ENCODE results near the gene CSMD2. TPM values are rescaled to one million over a fixed set of nuclear protein-coding genes. Genes with fewer than 3 reads are reported as not detected.

The CSMD2 gene
- total RNA-seq, 1 donor from 2014 or later, result 0.55 TPM

DNA sequence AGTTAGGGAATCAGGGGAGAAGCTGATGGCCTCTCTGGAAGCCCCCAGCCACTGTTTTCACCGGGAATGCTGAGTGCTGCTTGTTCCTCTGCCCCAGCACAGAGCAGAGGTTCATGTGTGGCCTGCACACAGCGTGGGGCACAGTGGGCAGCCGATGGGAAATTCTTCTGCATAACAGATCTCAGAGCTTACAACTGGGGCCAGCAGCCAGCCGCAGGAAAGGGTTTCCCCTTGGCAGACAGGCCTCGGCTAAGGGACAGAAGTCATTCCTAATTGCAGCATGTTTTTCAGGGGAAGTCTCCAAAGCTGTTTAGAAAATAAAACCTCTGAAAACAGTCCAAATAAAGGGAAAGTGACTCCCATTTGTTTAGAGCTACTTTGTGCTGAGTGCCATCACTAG lies 278.5 kb downstream of the CSMD2 start:
- Mint-ChIP-seq H3K4me3 (ENCODE audit: unreplicated experiment) (no peak overlapping the region), H3K27ac (ENCODE audit: unreplicated experiment) (no peak overlapping the region), H3K36me3 (ENCODE audit: low read depth) (no peaks in the 10 kb centered on the region), H3K27me3 (ENCODE audit: low read depth) (peaks cover 3% of the 10 kb centered on the region), H3K4me1 (ENCODE audit: low read depth) (no peaks in the 10 kb centered on the region), H3K9me3 (ENCODE audit: low read depth) (peaks cover 2% of the 10 kb centered on the region)
- no peak for DNase-seq (ENCODE audit: low spot score)
- TF ChIP-seq, protein P1, sequence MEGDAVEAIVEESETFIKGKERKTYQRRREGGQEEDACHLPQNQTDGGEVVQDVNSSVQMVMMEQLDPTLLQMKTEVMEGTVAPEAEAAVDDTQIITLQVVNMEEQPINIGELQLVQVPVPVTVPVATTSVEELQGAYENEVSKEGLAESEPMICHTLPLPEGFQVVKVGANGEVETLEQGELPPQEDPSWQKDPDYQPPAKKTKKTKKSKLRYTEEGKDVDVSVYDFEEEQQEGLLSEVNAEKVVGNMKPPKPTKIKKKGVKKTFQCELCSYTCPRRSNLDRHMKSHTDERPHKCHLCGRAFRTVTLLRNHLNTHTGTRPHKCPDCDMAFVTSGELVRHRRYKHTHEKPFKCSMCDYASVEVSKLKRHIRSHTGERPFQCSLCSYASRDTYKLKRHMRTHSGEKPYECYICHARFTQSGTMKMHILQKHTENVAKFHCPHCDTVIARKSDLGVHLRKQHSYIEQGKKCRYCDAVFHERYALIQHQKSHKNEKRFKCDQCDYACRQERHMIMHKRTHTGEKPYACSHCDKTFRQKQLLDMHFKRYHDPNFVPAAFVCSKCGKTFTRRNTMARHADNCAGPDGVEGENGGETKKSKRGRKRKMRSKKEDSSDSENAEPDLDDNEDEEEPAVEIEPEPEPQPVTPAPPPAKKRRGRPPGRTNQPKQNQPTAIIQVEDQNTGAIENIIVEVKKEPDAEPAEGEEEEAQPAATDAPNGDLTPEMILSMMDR (IDR thresholded peaks at IDR 0.05), result no peak

DNA sequence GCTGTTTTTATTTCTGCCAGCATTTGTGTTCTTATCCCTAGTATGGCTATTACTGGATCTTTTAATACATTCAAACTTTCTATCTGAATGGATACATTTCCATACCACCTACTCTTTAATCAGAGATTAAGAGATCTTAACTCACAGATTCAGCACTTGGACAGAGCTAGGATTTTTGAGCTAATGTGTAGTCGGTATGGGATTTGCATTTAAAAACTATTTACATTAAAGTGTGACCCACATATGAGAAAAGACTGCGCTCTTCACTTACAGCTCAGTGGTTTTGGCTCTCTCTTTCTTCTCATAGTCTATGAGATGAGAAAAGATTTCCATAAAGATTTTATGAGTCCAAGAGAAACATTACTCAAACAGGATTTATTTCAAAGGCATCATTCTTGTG lies 284.7 kb downstream of the CSMD2 start:
- no peaks in the 10 kb centered on the region for H3K9me3 Mint-ChIP-seq (ENCODE audit: low read depth)
- no peaks in the 10 kb centered on the region for H3K36me3 Mint-ChIP-seq (ENCODE audit: low read depth)
- H3K4me3 Mint-ChIP-seq (ENCODE audit: unreplicated experiment), result no peak overlapping the region
- no peaks in the 10 kb centered on the region for H3K4me1 Mint-ChIP-seq (ENCODE audit: low read depth)
- H3K27me3 Mint-ChIP-seq (ENCODE audit: low read depth), result no peaks in the 10 kb centered on the region
- no peak for DNase-seq (ENCODE audit: low spot score)
- TF ChIP-seq, protein P1 (IDR thresholded peaks at IDR 0.05), result no peak
- no peak overlapping the region for H3K27ac Mint-ChIP-seq (ENCODE audit: unreplicated experiment)

DNA sequence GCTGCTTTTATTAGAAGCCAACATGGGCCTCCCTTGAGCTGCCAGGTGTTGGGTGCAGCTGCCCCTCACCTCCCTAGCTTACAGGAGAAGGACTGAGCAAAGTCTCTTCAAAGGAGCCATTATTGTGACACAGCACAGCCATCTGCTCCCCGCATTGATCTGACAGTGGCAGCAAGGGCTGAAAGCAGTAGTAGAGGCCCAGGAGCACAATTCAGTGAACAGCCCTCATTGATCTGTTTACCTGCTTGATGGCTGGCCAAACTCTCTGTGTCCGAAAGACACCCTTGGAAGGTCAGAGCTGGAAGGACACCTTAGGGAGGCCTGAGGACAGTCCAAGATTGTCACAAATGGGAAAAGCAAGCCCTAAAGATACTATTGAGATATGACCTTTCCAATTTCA lies 286.6 kb downstream of the CSMD2 start:
- Mint-ChIP-seq H3K4me3 (ENCODE audit: unreplicated experiment) (no peak overlapping the region), H3K27me3 (ENCODE audit: low read depth) (no peaks in the 10 kb centered on the region), H3K27ac (ENCODE audit: unreplicated experiment) (no peak overlapping the region), H3K4me1 (ENCODE audit: low read depth) (no peaks in the 10 kb centered on the region), H3K9me3 (ENCODE audit: low read depth) (peaks cover 6% of the 10 kb centered on the region), H3K36me3 (ENCODE audit: low read depth) (no peaks in the 10 kb centered on the region)
- TF ChIP-seq, protein P1 (IDR thresholded peaks at IDR 0.05), result no peak
- no peak for DNase-seq (ENCODE audit: low spot score)

DNA sequence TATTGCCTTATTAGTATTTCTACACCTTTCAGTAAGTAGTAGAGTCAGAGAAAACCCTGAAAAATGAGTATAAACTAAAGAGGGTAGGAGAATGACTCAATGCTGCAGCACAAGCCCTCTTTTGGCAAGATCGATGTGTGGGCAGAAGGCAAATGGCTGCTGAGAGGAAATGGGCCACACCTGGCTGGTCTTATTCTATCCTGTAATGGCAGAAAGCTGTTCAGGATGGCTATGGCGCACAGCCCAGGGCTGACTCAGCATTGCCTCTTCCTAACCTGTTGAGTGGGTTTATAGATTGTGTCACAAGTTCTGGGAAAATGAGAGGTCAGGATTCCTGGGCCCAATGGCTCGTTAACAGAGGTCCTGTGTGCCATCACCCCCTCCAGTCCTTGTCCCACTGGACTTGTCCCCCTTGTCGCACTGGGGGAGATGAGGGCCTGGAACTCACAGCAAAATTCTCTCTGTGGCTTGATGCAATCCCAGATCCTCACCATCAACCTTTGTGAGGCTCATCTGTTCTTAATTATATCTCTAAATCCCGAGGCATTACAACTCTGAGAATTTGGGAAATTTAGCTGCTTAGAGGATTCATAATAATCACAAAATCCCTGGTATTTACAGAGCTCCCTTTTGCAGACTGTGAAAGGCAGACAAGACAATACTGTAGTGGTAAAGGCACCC lies 287.9 kb downstream of the CSMD2 start:
- Mint-ChIP-seq H3K27me3 (ENCODE audit: low read depth) (no peaks in the 10 kb centered on the region), H3K27ac (ENCODE audit: unreplicated experiment) (no peak overlapping the region), H3K4me3 (ENCODE audit: unreplicated experiment) (no peak overlapping the region), H3K4me1 (ENCODE audit: low read depth) (no peaks in the 10 kb centered on the region), H3K9me3 (ENCODE audit: low read depth) (peaks cover 9% of the 10 kb centered on the region), H3K36me3 (ENCODE audit: low read depth) (no peaks in the 10 kb centered on the region)
- no peak for DNase-seq (ENCODE audit: low spot score)
- TF ChIP-seq, protein P1 (IDR thresholded peaks at IDR 0.05), result no peak

DNA sequence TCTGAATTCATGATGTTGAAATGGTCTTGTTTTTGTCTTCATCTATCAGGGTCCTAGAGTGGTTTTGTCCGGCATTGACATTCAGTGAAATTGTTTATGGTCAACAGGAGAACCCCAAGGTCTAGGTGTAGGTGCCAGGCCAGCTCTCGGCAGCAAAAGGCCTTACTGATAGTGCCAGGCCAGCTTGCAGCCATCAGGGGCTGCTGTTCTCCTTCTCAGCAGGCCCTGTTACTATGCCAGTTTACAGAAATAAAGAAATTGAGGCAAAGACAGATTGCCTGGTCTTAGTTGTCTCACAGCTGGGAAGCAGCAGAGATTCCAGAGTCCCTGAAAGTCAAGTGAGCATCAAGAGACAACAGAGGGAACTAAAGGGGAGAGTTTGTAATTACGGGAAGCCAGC lies 289.2 kb downstream of the CSMD2 start:
- no peaks in the 10 kb centered on the region for H3K36me3 Mint-ChIP-seq (ENCODE audit: low read depth)

More for the DNA sequence above, 289.2 kb downstream of the CSMD2 start:
- H3K4me3 Mint-ChIP-seq (ENCODE audit: unreplicated experiment), result no peak overlapping the region
- no peaks in the 10 kb centered on the region for H3K27me3 Mint-ChIP-seq (ENCODE audit: low read depth)
- peaks cover 13% of the 10 kb centered on the region for H3K9me3 Mint-ChIP-seq (ENCODE audit: low read depth)
- TF ChIP-seq, protein P1 (IDR thresholded peaks at IDR 0.05), result peak; percentile 9
- H3K4me1 Mint-ChIP-seq (ENCODE audit: low read depth), result no peaks in the 10 kb centered on the region
- H3K27ac Mint-ChIP-seq (ENCODE audit: unreplicated experiment), result no peak overlapping the region
- DNase-seq (ENCODE audit: low spot score), result no peak
